Neural progenitor cell (in vitro differentiated cells): ENCODE data around the gene DEPDC4. TPM values are rescaled to one million over a fixed set of nuclear protein-coding genes. Genes with fewer than 3 reads are reported as not detected.

Experiments used
- DNase-seq: peaks from one replicate; pipeline ENCODE4 v3.0.0-alpha.2; 2016; ENCODE audit warnings: low spot score
- H2AFZ ChIP-seq: fragments of 200-600 bp; sonication (generic); replicated peaks from 2 replicates; pipeline ENCODE4 v1.6.1; 2016; ENCODE audit warnings: antibody characterized with exemption
- H3F3A ChIP-seq: fragments of 200-600 bp; sonication (generic); 2 replicates; pipeline ENCODE4 v1.6.1; 2016; ENCODE audit warnings: antibody characterized with exemption, low read depth
- H3K27ac ChIP-seq: fragments of 200-600 bp; sonication (generic); 2 replicates; pipeline ENCODE4 v1.5.1; 2016; ENCODE audit warnings: mild to moderate bottlenecking
- H3K27me3 ChIP-seq: fragments of 200-600 bp; sonication (generic); 2 replicates; pipeline ENCODE4 v1.6.1; 2016; ENCODE audit warnings: mild to moderate bottlenecking, moderate library complexity
- H3K36me3 ChIP-seq: fragments of 200-600 bp; sonication (generic); 2 replicates; pipeline ENCODE4 v1.5.1; 2016
- H3K4me1 ChIP-seq: fragments of 200-600 bp; sonication (generic); 2 replicates; pipeline ENCODE4 v1.6.1; 2016; ENCODE audit warnings: mixed run types
- H3K4me2 ChIP-seq: fragments of 200-600 bp; sonication (generic); 2 replicates; pipeline ENCODE4 v1.6.1; 2016
- H3K4me3 ChIP-seq: fragments of 200-600 bp; sonication (generic); 2 replicates; pipeline ENCODE4 v1.5.1; 2016
- H3K79me2 ChIP-seq: fragments of 200-600 bp; sonication (generic); 2 replicates; pipeline ENCODE4 v1.6.1; 2016; ENCODE audit warnings: low read depth
- H3K9ac ChIP-seq: fragments of 200-600 bp; sonication (generic); 2 replicates; pipeline ENCODE4 v1.6.1; 2016
- H3K9me3 ChIP-seq: fragments of 200-600 bp; sonication (generic); 2 replicates; pipeline ENCODE4 v1.5.1; 2016; ENCODE audit warnings: low read depth
- H4K20me1 ChIP-seq: fragments of 200-600 bp; sonication (generic); 2 replicates; pipeline ENCODE4 v1.6.1; 2016; ENCODE audit warnings: low read depth
- H3K27ac Mint-ChIP-seq: 3 replicates; pipeline ENCODE4 v1.8.0; 2021; ENCODE audit warnings: mixed read lengths
- H3K27me3 Mint-ChIP-seq: 2 replicates; pipeline ENCODE4 v1.8.0; 2022; ENCODE audit warnings: low read depth, mild to moderate bottlenecking, inconsistent platforms, moderate library complexity, mixed read lengths; ENCODE audit not compliant: insufficient read depth
- H3K36me3 Mint-ChIP-seq: 3 replicates; pipeline ENCODE4 v1.8.0; 2021; ENCODE audit warnings: mixed read lengths
- H3K4me1 Mint-ChIP-seq: 3 replicates; pipeline ENCODE4 v1.8.0; 2021; ENCODE audit warnings: mixed read lengths
- H3K4me3 Mint-ChIP-seq: 3 replicates; pipeline ENCODE4 v1.8.0; 2021; ENCODE audit warnings: mild to moderate bottlenecking, moderate library complexity, mixed read lengths
- H3K9me3 Mint-ChIP-seq: 3 replicates; pipeline ENCODE4 v1.8.0; 2020; ENCODE audit warnings: mixed read lengths
- CTCF ChIP-seq: fragments of 200-600 bp; sonication (generic); IDR thresholded peaks from 2 replicates; pipeline ENCODE4 v1.5.1; 2017; ENCODE audit warnings: antibody characterized with exemption, mild to moderate bottlenecking
- EZH2 ChIP-seq: fragments of 200-600 bp; sonication (generic); IDR thresholded peaks from 2 replicates; pipeline ENCODE4 v1.6.1; 2017; ENCODE audit warnings: antibody characterized with exemption, mild to moderate bottlenecking, moderate library complexity
- EZH2phosphoT487 ChIP-seq: fragments of 200-600 bp; sonication (generic); IDR thresholded peaks from 2 replicates; pipeline ENCODE4 v1.6.1; 2017; ENCODE audit warnings: antibody characterized with exemption
- small RNA-seq: library from RNA; depleted of rRNA; stranded (forward); fragments of <200 nt; gene quantifications from one replicate; pipeline ENCODE3, GENCODE V24; 2015
- total RNA-seq: library from RNA; depleted of rRNA; stranded (reverse); fragments of >200 nt; gene quantifications from 2 replicates; pipeline ENCODE4 v1.2.3, GENCODE V29; 2015; ENCODE audit warnings: low replicate concordance

The DEPDC4 gene
- total RNA-seq, 1 donor from 2014 or later, result 4.2 TPM

- H3K9me3 ChIP-seq, result no peaks in the 10 kb centered on the region
- Mint-ChIP-seq H3K27ac (peak overlapping the region; percentile 24), H3K27me3 (peaks cover 7% of the 10 kb centered on the region), H3K4me1 (peaks cover 11% of the 10 kb centered on the region), H3K36me3 (peaks cover 5% of the 10 kb centered on the region), H3K4me3 (peak overlapping the region; percentile 100), H3K9me3 (no peaks in the 10 kb centered on the region)
- peak overlapping the region; percentile 91 for H3K4me3 ChIP-seq
- no peaks in the 10 kb centered on the region for H4K20me1 ChIP-seq
- peak overlapping the region; percentile 94 for H3K4me2 ChIP-seq
- no peak overlapping the region for H3K27ac ChIP-seq
- peaks cover 47% of the 10 kb centered on the region for H3K79me2 ChIP-seq
- TF ChIP-seq CTCF, result no peak
- TF ChIP-seq EZH2phosphoT487, result no peak
- no peak for TF ChIP-seq EZH2
- no peak for DNase-seq
- peaks cover 7% of the 10 kb centered on the region for H3K4me1 ChIP-seq
- H3K36me3 ChIP-seq, result no peaks in the 10 kb centered on the region
- H3K9ac ChIP-seq, result no peak overlapping the region
- peaks cover 13% of the 10 kb centered on the region for H3F3A ChIP-seq
- no peaks in the 10 kb centered on the region for H3K27me3 ChIP-seq
- peak overlapping the region; percentile 91 for H2AFZ ChIP-seq
Measured at GRCh38 chr12:100199023-100199346, 67.9 kb downstream of the DEPDC4 start.

DNA sequence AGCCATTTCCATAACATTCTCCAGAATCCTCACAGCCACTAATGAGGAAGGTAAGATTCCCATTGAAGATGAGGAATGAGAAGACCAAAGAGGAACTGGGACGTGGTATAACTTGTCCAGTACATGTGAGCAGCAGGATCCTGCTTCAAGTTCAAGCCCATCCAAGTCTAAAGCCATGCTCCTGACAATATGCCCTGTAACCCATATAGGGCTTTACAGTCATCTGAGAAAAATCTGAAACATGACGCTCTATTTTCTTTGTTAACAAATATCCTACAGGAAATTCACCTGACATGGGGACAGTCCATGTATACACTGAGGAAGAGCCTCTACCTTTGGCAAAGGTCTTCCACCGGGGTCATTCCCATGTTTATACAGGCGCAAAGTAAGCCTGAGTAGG, 69.4 kb downstream of the DEPDC4 start:
- H3K27ac Mint-ChIP-seq, result no peak overlapping the region
- Histone ChIP-seq H3K4me2 (peak overlapping the region; percentile 94), H3K9me3 (no peaks in the 10 kb centered on the region), H3K4me1 (peaks cover 7% of the 10 kb centered on the region), H4K20me1 (no peaks in the 10 kb centered on the region), H3K27ac (no peak overlapping the region), H3K36me3 (no peaks in the 10 kb centered on the region), H3K4me3 (no peak overlapping the region), H3K79me2 (peaks cover 34% of the 10 kb centered on the region), H3K27me3 (no peaks in the 10 kb centered on the region), H3F3A (peaks cover 13% of the 10 kb centered on the region), H3K9ac (no peak overlapping the region), H2AFZ (no peak overlapping the region)
- no peak overlapping the region for H3K4me3 Mint-ChIP-seq
- H3K36me3 Mint-ChIP-seq, result peaks cover 8% of the 10 kb centered on the region
- peaks cover 7% of the 10 kb centered on the region for H3K27me3 Mint-ChIP-seq
- H3K9me3 Mint-ChIP-seq, result no peaks in the 10 kb centered on the region
- H3K4me1 Mint-ChIP-seq, result peaks cover 11% of the 10 kb centered on the region
- DNase-seq, result no peak
- TF ChIP-seq EZH2phosphoT487 (no peak), EZH2 (no peak)

DNA sequence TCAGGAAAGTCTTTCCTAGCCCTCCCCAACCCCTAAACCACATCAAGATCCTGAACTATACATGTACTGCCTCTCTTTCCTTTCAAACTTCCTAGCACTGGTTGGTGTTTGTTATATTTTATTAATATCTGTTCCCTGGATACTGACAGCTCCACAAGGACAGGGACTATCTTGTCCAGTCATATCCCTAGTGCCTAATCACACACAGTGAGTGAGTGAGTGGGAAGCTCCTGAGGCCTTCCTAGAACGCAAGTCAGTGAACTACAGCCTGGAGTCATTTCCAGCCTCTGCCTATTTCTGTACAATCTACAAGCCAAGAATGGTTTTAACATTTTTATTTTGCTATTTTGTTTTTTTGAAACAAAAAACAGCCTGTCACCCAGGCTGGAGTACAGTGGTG, 73.8 kb downstream of the DEPDC4 start:
- Histone ChIP-seq H3K9ac (no peak overlapping the region), H3K4me2 (no peak overlapping the region), H3K79me2 (peaks cover 15% of the 10 kb centered on the region), H3K4me3 (no peak overlapping the region), H3K27me3 (no peaks in the 10 kb centered on the region), H3K4me1 (no peaks in the 10 kb centered on the region), H4K20me1 (no peaks in the 10 kb centered on the region), H3K27ac (no peak overlapping the region), H3F3A (no peaks in the 10 kb centered on the region), H3K9me3 (no peaks in the 10 kb centered on the region), H3K36me3 (no peaks in the 10 kb centered on the region), H2AFZ (no peak overlapping the region)
- no peaks in the 10 kb centered on the region for H3K9me3 Mint-ChIP-seq
- H3K27ac Mint-ChIP-seq, result no peak overlapping the region
- peaks cover 19% of the 10 kb centered on the region for H3K36me3 Mint-ChIP-seq
- TF ChIP-seq CTCF, result no peak
- TF ChIP-seq EZH2, result no peak
- TF ChIP-seq EZH2phosphoT487, result no peak
- H3K4me3 Mint-ChIP-seq, result no peak overlapping the region
- no peaks in the 10 kb centered on the region for H3K27me3 Mint-ChIP-seq
- DNase-seq, result no peak
- no peaks in the 10 kb centered on the region for H3K4me1 Mint-ChIP-seq

Small RNA genes within 50 kb of the gene (small RNA-seq; reads per million reads assigned to genes)
- not detected for gene RF00019

Other genes starting within 250 kb of the DEPDC4 start
- 12.6 and 16.7 TPM in 2 replicates for gene BLTP3B, start 124.2 kb downstream of the DEPDC4 start, total RNA-seq
- 61.9 and 87.8 TPM in 2 replicates for gene ACTR6, start 66.3 kb downstream of the DEPDC4 start, total RNA-seq
- gene SCYL2, start 98 bp upstream of the DEPDC4 start, total RNA-seq, result 62.0 and 151 TPM in 2 replicates
- not detected in 2 replicates for gene SLC17A8, start 90.0 kb upstream of the DEPDC4 start, total RNA-seq
- gene NR1H4, start 206.8 kb upstream of the DEPDC4 start, total RNA-seq, result not detected in 2 replicates